ENCODE measurements around the gene SH3RF3. TPM values are rescaled to one million over a fixed set of nuclear protein-coding genes. Genes with fewer than 3 reads are reported as not detected.

Gene SH3RF3
- total RNA-seq, 1 donor from 2014 or later: 0.23 TPM

- intact Hi-C loops (cut with micrococcal nuclease): no loop called here
These were observed 171.6 kb downstream of the SH3RF3 start for GRCh38 chr2:109300582-109300981.

DNA sequence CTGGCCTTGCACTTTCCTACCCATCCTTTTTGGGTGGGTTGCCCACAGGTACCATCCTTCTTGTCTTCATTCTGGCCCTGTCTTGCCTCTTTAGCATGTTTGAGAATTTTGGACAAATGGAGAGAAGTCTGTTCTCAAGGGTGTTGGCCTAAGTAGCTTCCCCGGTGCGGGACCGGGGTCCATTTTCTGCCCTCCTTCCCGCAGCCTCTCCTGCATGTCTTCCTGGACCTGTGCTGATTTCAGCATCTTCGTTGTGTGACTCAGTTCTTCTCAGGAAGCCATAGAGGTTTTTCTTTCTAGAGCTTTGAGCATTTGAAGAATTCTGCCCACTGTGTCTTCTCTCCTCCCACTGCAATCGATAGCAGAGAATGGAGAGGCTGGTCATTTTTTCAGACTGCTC, 172.7 kb downstream of the SH3RF3 start:
- intact Hi-C loops (cut with micrococcal nuclease): no loop called here

DNA sequence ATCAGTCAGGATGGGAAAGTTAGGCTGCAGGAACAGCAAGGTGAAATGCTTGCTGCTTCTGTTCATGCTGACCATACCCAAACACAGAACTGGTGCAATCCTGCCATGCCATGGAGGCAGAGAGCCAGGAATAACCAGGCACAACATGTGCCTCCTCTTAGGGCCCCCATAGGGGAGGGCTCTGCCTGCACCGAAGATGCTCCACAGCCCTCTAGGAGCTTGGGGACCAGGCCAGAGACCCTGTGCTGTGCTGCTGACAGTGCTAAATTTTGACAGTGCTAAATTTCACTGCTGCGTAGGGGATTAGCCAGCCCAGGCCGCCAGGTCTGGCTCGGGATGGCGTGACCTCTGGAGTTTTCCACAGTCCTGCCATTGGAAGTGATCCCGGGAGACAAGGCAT, 173.3 kb downstream of the SH3RF3 start:
- intact Hi-C loops (cut with micrococcal nuclease): no loop called here

DNA sequence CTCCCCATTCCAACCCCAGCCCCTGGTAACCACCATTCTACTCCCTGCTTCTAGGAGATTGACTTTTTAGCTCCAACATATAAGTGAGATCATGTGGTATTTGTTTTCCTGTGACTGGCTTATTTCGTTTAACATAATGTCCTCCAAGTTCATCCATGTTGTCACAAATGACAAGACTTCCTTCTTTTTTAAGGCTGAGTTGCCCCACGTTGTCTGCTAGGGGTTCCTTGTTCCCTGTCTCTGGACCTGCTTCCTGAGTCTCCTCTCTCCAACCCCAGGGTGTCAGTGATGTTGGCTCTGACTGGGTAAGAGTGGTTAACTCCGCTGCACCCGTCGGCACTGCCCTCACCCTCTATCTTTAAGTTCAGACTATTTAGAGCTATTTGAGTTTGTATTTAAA, 175.2 kb downstream of the SH3RF3 start:
- intact Hi-C loops (cut with micrococcal nuclease): no loop called here

DNA sequence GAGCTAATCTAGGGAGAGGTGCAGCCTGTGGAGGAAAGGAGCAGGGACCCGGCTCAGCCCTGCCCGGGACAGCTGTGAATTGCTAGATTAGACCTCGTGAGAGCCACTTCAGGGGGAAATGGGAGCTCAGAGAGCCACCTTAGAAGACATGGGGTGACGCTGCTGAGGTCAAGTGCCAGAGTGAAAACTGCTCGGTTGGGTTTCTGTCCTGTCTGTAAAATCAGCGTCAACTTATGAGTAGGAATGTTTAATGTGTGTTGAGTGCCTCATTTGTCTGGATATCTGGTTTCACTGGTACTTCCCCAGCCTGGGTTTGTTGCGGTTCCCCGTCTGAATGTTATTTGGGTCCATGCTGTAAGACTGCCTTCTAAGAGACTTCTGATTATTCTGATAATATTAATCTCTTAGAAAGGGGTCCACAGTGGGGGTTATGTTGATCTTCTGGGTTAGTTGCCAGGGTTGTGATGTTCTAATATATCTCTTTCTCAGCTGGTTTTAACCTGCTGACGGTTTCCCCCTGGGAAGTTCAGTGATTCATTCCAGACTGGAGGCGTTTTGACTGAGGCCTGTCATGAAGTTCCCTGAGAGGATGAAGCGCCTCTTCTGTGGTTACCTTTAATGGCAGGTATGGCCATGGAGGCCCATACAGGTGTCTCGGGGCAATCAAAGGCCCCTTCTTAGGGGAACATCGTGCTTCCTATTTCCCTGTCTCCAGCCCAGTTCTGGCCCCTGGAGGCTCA, 175.9 kb downstream of the SH3RF3 start:
- intact Hi-C loops (cut with micrococcal nuclease): no loop called here

- intact Hi-C loops (cut with micrococcal nuclease): no loop called here
These were observed 176.6 kb downstream of the SH3RF3 start for GRCh38 chr2:109305490-109306167.

- intact Hi-C loops (cut with micrococcal nuclease): no loop called here
These were observed 177.2 kb downstream of the SH3RF3 start for GRCh38 chr2:109306190-109306589.

DNA sequence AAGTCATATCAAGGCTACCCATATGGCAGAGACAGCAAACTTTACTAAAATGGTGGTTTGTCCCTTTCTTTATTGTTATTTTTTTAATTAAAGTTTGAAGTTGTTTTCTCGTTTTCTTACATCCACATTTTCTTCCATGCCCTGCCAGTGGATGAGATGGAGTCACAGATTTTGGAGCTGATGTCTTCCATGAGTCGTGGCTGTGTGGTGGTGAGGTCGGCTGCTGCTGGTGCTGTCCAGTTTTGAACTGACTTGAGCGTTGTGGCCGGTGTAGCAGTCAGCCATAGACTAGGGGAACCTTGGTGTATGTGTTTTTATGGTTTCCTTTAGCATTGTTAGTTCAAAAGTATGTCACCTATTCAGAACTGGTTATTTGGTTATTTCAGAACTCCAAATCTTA, 182.8 kb downstream of the SH3RF3 start:
- intact Hi-C loops (cut with micrococcal nuclease): no loop called here

DNA sequence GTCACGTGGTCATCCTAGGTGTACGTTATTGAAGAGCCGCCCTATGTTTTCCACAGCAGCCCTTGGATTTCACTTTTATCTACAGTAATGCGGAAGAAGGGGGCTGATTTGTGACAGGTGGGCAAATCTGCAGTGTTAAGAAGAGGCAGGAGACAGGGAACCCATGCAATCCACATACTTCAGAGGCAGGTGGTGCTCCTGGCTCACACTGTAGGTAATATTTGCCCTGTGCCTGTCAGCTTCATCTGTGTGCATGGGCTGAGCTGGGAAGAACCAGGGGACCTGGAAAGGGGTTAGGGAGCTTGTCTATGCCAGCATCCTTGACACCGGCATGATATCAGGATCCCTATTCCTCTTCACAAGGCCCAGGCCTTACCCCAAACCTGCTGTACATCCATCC, 183.9 kb downstream of the SH3RF3 start:
- intact Hi-C loops (cut with micrococcal nuclease): no loop called here

DNA sequence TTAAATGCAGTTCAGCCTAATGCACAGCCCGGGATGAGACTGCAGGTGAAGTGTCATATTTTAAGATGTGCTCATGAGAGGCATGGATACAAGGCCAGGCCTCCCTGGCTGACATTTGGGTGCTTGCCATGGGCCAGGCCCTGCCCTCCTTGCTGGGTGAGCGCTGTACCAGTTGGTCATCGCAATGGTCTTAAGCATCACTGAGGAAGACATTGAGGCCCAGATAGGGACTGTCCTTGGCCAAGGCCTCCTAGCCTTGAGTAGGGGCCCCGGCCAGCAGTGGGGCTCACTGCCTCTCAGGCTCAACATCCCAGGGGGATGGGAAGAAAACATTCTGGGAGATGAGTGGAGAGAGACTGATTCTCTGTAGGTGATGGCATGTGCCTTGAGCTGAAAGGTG, 184.3 kb downstream of the SH3RF3 start:
- intact Hi-C loops (cut with micrococcal nuclease): no loop called here

DNA sequence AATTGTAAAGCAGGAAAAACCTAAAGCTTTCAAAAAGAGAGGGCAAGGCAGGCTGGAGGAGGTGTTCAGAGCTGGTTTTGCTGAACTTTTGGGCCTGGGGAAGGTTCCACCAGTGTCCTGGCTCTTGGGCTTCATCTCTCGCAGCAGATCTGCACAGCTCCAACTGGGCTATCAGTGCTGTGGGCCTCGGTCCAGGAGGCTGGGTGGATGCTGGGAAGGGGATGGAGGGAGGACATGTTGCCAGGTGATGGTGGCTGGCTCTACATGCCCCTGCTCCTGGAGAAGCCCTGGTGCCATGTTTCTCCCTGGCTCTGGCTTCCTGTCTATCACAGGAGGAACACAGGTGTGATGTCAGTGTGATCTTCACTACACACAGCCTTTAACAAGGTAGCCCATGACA, 187.1 kb downstream of the SH3RF3 start:
- intact Hi-C loops (cut with micrococcal nuclease): no loop called here

- intact Hi-C loops (cut with micrococcal nuclease): no loop called here
These were observed 188.6 kb downstream of the SH3RF3 start for GRCh38 chr2:109317471-109318095.

DNA sequence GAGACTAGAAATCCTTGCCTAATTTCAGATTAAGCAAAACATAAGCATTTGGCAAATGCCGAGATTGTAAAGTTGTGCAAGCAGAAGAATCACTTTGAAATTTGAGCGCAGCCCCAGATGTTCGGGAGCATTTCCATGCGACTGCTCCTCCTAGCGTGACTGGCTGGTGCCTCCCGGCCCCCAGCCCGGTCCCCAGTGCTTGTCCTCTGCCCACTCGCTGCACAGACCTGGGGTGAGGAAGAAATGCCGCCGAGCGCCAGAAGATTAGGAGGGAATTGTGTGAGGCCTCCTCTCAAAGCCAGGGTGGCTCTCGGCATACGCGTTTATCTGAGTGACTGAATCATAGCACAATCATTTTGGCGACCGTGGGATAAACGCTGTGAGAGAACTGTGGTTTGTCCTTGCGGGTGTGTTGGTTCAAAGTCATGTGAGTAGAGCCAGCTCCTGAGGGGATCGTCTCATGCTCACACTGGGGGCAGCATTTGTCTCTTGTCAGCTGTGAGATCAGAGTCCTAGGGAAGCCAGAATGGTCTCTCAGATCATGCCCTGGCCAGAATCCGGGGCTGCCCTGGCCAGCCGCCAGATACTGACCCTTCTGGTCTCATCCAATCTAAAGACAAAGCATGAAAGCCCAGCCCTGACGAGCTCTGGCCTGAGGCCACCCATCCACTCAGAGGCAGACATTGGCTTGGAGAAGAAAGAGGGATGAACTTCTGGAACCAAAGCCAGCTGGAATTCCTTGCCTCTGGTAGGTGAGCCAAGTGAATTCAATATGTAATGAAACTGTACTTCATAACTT, 189.3 kb downstream of the SH3RF3 start:
- intact Hi-C loops (cut with micrococcal nuclease): no loop called here

GRCh38 chr2:109318949-109319342, 189.9 kb downstream of the SH3RF3 start:
- intact Hi-C loops (cut with micrococcal nuclease): no loop called here

DNA sequence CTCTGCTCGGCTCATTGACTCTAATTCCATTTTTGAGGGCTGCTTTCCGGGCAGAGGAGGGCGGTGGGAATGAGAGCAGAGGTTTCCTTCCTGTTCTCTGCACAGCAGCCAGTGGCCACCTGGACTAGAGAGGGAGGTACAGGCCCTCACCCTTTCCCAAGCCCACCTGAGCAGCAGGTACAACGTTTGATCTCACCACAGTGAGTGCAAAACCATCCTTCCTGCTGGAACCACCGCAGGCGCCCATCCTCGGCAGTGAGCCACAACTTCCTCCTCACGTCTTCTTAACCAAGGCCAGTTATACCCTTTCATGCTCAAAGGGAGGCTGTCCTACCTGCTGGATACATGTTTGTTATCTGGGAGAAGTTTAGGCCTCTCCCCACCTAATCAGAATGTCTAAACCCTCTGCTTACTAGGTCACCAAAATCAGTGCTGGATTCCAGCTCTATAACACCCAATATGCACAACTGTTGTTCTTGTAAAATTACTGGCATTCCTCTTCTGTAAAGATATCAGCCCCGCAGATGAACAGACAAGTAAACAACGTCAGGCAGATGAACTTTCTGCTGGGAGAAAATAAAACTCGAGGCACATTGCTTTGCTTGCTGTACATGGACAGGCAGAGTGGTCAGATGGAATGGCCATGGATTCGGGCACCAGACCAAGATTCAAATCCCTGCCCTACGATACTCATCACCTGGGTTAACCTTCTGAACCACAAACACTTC, 191.4 kb downstream of the SH3RF3 start:
- intact Hi-C loops (cut with micrococcal nuclease): no loop called here

GRCh38 chr2:109321570-109321969, 192.6 kb downstream of the SH3RF3 start:
- intact Hi-C loops (cut with micrococcal nuclease): no loop called here

GRCh38 chr2:109322111-109322510, 193.1 kb downstream of the SH3RF3 start:
- intact Hi-C loops (cut with micrococcal nuclease): no loop called here

DNA sequence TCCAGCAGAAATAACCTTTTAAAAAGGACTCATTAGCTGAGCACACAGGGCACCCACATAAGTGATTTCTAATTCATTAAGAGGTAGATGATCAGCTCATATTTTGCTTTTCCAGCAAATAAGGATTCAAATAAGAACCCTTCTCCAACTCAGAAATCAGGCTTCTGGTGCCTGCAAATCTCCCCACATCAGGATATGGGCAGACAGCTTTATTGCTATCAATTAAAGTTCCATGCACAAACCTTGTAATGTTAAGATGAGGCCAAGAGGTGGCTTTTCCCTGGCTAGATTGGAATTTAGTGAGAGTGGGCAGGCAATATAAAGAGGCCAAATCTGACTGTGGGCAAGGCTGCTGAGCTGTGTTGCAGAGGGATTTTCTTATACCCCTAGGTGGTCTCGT, 193.6 kb downstream of the SH3RF3 start:
- intact Hi-C loops (cut with micrococcal nuclease): no loop called here

DNA sequence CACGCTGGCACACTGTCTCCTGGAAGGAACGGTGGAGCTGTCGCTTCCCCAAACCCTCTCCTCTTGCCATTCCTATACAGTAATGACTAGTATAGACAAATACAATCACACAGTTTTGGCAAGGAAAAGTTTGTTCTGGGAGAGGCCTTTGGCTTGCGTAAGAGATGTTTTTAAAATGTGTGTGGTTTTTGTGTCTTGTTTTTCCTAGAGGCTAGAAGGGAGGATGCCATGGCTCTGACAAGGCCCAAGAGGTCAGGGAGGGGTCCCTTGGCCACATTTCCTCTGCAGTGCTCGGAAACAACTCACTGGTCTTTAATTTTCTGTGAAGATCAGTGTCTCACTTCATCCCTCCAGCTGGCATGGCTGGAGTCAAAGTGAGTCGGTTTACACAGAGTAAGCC, 195.9 kb downstream of the SH3RF3 start:
- intact Hi-C loops (cut with micrococcal nuclease): no loop called here

DNA sequence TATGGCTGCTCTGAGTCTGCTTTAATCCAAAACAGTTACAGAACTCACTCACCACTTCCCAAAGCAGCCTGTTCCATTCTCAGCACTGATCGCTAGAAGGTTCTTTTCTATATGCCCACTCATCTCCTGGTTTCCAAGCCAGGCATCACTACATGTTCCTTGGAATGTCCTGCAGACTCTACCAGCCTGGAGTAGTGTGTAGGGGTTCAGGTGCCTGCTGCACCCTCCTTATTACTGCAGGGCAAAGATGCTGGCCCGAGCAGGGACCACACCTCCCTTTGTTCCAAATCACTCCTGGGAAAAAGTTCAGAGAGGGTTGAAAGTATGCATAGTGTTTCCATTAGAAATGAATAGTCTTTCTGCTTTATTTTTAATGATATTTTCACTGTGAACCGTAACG, 196.6 kb downstream of the SH3RF3 start:
- intact Hi-C loops (cut with micrococcal nuclease): no loop called here

DNA sequence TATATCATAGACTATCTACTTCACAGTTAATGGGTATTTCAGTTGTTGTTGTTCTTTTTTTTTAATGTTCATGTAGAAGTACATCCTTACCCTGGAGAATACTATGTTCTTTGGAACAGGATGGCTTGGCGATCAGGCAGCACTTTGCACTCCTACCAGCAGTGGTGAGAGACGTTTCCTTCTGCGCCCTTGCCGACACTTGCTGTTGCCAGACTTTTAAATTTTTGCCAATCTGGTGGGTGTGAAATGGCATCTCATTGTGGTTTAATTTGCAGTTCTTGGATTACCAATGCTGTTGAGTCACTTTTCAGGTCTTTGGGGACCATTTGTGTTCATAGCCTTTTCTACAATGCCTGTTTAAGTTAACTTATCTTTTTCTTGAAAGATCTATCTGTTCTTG, 197.3 kb downstream of the SH3RF3 start:
- intact Hi-C loops (cut with micrococcal nuclease): no loop called here

Data from T-helper 2 cell treated with Interferon-gamma antibody and Interleukin-4, amounts not matched to agents 100 ng/mL and 5 ng/mL, for 36 hours (primary cell).